ENCODE data around the gene TTC33. TPM values are rescaled to one million over a fixed set of nuclear protein-coding genes. Genes with fewer than 3 reads are reported as not detected.

TTC33 gene
- total RNA-seq, 1 donor from 2014 or later: 52.5 TPM

DNA sequence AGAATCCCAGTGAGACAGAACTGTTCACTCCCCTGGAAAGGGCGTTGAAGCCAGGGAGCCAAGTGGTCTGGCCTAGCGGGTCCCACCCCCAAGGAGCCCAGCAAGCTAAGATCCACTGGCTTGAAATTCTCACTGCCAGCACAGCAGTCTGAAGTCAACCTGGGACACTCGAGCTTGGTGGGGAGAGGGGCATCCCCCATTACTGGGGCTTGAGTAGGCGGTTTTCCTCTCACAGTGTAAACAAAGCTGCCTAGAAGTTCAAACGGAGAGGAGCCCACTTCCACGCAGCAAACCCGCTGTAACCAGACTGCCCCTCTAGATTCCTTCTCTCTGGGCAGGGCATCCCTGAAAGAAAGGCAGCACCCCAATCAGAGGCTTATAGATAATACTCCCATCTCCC lies 121.2 kb downstream of the TTC33 start:
- no peaks in the 10 kb centered on the region for H3K4me1 ChIP-seq
- no peaks in the 10 kb centered on the region for H3F3A ChIP-seq (ENCODE audit: low read depth)
- peaks cover 20% of the 10 kb centered on the region for H3K9me3 Mint-ChIP-seq
- H3K27me3 Mint-ChIP-seq (ENCODE audit: insufficient read depth, low read depth): no peaks in the 10 kb centered on the region
- no peak overlapping the region for H3K4me2 ChIP-seq
- H3K27ac ChIP-seq: no peak overlapping the region
- no peaks in the 10 kb centered on the region for H3K9me3 ChIP-seq (ENCODE audit: low read depth)
- H3K79me2 ChIP-seq (ENCODE audit: low read depth): no peaks in the 10 kb centered on the region
- no peak overlapping the region for H3K9ac ChIP-seq
- no peak overlapping the region for H3K4me3 Mint-ChIP-seq
- no peak for DNase-seq (ENCODE audit: low spot score)
- TF ChIP-seq, protein P1, sequence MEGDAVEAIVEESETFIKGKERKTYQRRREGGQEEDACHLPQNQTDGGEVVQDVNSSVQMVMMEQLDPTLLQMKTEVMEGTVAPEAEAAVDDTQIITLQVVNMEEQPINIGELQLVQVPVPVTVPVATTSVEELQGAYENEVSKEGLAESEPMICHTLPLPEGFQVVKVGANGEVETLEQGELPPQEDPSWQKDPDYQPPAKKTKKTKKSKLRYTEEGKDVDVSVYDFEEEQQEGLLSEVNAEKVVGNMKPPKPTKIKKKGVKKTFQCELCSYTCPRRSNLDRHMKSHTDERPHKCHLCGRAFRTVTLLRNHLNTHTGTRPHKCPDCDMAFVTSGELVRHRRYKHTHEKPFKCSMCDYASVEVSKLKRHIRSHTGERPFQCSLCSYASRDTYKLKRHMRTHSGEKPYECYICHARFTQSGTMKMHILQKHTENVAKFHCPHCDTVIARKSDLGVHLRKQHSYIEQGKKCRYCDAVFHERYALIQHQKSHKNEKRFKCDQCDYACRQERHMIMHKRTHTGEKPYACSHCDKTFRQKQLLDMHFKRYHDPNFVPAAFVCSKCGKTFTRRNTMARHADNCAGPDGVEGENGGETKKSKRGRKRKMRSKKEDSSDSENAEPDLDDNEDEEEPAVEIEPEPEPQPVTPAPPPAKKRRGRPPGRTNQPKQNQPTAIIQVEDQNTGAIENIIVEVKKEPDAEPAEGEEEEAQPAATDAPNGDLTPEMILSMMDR (IDR thresholded peaks at IDR 0.05): no peak
- TF ChIP-seq EZH2phosphoT487 (IDR thresholded peaks at IDR 0.05) (no peak), EZH2 (IDR thresholded peaks at IDR 0.05) (no peak)
- H3K27me3 ChIP-seq: no peaks in the 10 kb centered on the region
- no peak overlapping the region for H3K4me3 ChIP-seq
- H4K20me1 ChIP-seq (ENCODE audit: low read depth): no peaks in the 10 kb centered on the region
- no peaks in the 10 kb centered on the region for H3K36me3 Mint-ChIP-seq
- no peaks in the 10 kb centered on the region for H3K4me1 Mint-ChIP-seq
- no peak overlapping the region for H3K27ac Mint-ChIP-seq
- H2AFZ ChIP-seq (replicated peaks): no peak overlapping the region
- no peaks in the 10 kb centered on the region for H3K36me3 ChIP-seq

- Mint-ChIP-seq H3K4me3 (no peak overlapping the region), H3K27me3 (ENCODE audit: insufficient read depth, low read depth) (no peaks in the 10 kb centered on the region), H3K9me3 (peaks cover 19% of the 10 kb centered on the region), H3K27ac (no peak overlapping the region), H3K4me1 (no peaks in the 10 kb centered on the region), H3K36me3 (no peaks in the 10 kb centered on the region)
- H3K4me2 ChIP-seq: no peak overlapping the region
- no peaks in the 10 kb centered on the region for H3K4me1 ChIP-seq
- no peaks in the 10 kb centered on the region for H3K27me3 ChIP-seq
- DNase-seq (ENCODE audit: low spot score): no peak
- no peak for TF ChIP-seq EZH2 (IDR thresholded peaks at IDR 0.05)
- no peak for TF ChIP-seq EZH2phosphoT487 (IDR thresholded peaks at IDR 0.05)
- TF ChIP-seq, protein P1 (IDR thresholded peaks at IDR 0.05): no peak
- H4K20me1 ChIP-seq (ENCODE audit: low read depth): no peaks in the 10 kb centered on the region
- no peak overlapping the region for H3K9ac ChIP-seq
- no peak overlapping the region for H3K4me3 ChIP-seq
- no peaks in the 10 kb centered on the region for H3K36me3 ChIP-seq
- H3K27ac ChIP-seq: no peak overlapping the region
- H2AFZ ChIP-seq (replicated peaks): no peak overlapping the region
- no peaks in the 10 kb centered on the region for H3K79me2 ChIP-seq (ENCODE audit: low read depth)
- H3F3A ChIP-seq (ENCODE audit: low read depth): no peaks in the 10 kb centered on the region
- H3K9me3 ChIP-seq (ENCODE audit: low read depth): no peaks in the 10 kb centered on the region
These were observed 121.6 kb downstream of the TTC33 start for GRCh38 chr5:40634154-40634553.

DNA sequence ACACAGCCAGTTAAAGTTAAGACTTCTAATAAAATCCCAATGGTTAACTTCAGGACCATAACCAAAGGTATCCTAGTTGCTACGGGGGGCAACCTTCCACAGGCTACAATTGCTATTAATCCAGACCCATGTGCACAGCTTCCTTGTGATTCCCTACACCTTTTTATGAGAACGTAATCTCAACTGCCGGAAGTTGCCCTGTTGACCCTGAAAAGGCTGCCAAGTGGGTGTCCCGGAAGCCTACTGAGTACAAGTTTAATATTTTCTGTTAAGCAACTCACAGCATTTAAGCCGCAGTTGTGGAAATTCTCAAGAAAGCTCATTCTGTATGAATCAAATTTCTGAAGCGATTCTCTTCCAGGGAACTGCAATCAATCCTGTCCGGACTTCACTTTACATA lies 124.5 kb downstream of the TTC33 start:
- H3K4me1 ChIP-seq: no peaks in the 10 kb centered on the region
- peaks cover 6% of the 10 kb centered on the region for H3K9me3 Mint-ChIP-seq
- H3F3A ChIP-seq (ENCODE audit: low read depth): no peaks in the 10 kb centered on the region
- H3K79me2 ChIP-seq (ENCODE audit: low read depth): no peaks in the 10 kb centered on the region
- H3K27me3 Mint-ChIP-seq (ENCODE audit: insufficient read depth, low read depth): peaks cover 8% of the 10 kb centered on the region
- no peak overlapping the region for H3K9ac ChIP-seq
- H3K4me3 Mint-ChIP-seq: no peak overlapping the region
- H3K27ac Mint-ChIP-seq: no peak overlapping the region
- no peak for DNase-seq (ENCODE audit: low spot score)
- no peaks in the 10 kb centered on the region for H3K27me3 ChIP-seq
- H3K4me2 ChIP-seq: no peak overlapping the region
- H3K9me3 ChIP-seq (ENCODE audit: low read depth): no peaks in the 10 kb centered on the region
- no peaks in the 10 kb centered on the region for H3K36me3 Mint-ChIP-seq
- H3K4me1 Mint-ChIP-seq: no peaks in the 10 kb centered on the region
- H4K20me1 ChIP-seq (ENCODE audit: low read depth): no peaks in the 10 kb centered on the region
- no peak for TF ChIP-seq EZH2 (IDR thresholded peaks at IDR 0.05)
- TF ChIP-seq, protein P1 (IDR thresholded peaks at IDR 0.05): no peak
- TF ChIP-seq EZH2phosphoT487 (IDR thresholded peaks at IDR 0.05): no peak
- no peak overlapping the region for H3K27ac ChIP-seq
- no peak overlapping the region for H3K4me3 ChIP-seq
- H2AFZ ChIP-seq (replicated peaks): no peak overlapping the region
- H3K36me3 ChIP-seq: no peaks in the 10 kb centered on the region
